ENCODE data around the gene GOLGA7B. TPM values are rescaled to one million over a fixed set of nuclear protein-coding genes. Genes with fewer than 3 reads are reported as not detected.
A peak's percentile ranks its signal among the peaks of the same experiment; 100 is the strongest.

GOLGA7B gene
- total and polyA plus RNA-seq, 9 of the 15 experiments (the other 6 are each of a cell fraction or from before 2014, with no cell fraction given): 0.03 to 0.07 (median 0.04) TPM; not detected in 3

GRCh38 chr10:97822261-97822687 is 27.4 kb upstream of the GOLGA7B start:
- Histone ChIP-seq H4K20me1 (replicated peaks; ENCODE audit: control insufficient read depth, insufficient read depth, low read length) (no peaks in the 10 kb centered on the region), H3K4me1 (replicated peaks in 1 of 2; ENCODE audit: control insufficient read depth in 2 of 2, insufficient read depth in 2 of 2, low read length in 2 of 2) (peaks cover 0 to 6% of the 10 kb centered on the region in 2 experiments; a peak in 2 of 5 replicates), H3K9me3 (replicated peaks; ENCODE audit: control insufficient read depth, insufficient read depth, low read depth, low read length) (no peaks in the 10 kb centered on the region), H3K79me2 (ENCODE audit: control insufficient read depth, insufficient read depth, low read length) (no peaks in the 10 kb centered on the region), H3K9me1 (ENCODE audit: control insufficient read depth, insufficient read depth, low read length) (no peaks in the 10 kb centered on the region), H3K27me3 (ENCODE audit: control insufficient read depth in 2 of 2, insufficient read depth in 2 of 2, low read length in 2 of 2) (peaks cover 0 to 12% of the 10 kb centered on the region in 2 experiments; a peak in 2 of 5 replicates), H3K36me3 (ENCODE audit: control insufficient read depth, insufficient read depth, low read length) (no peaks in the 10 kb centered on the region), H2AFZ (ENCODE audit: low read depth, low read length) (no peak overlapping the region), H3K9ac (ENCODE audit: insufficient read depth in 1 of 2, low read depth in 2 of 2, low read length in 2 of 2) (no peak overlapping the region), H3K4me2 (ENCODE audit: insufficient read depth, low read length) (no peak overlapping the region), H3K4me3 (no peak overlapping the region), H3K27ac (ENCODE audit: extremely low read depth, low read depth, low read length) (no peak overlapping the region)
- DNase-seq (ENCODE audit: extremely low read depth in 1 of 4, low spot score in 3 of 4): no peak
- no TSS peak for BruUV-seq (replicated peaks)
- intact Hi-C loops (cut with micrococcal nuclease) (no loop called here), in situ Hi-C loops (cut with MboI) (no loop called here)
- no peak for ATAC-seq
- CTCF ChIA-PET (ENCODE audit: low intra/inter-chr PET ratio): no interaction called here
- POLR2A ChIA-PET: no interaction called here
- 13% methylated on average over 7 of the region's 10 CpGs for WGBS (ENCODE audit: insufficient coverage, low coverage, missing lambda C conversion rate)
- TF ChIP-seq ZNF780A (CRISPR knock-in tag; IDR thresholded peaks at IDR 0.05): no peak
- no peak for TF ChIP-seq HSF4 (CRISPR knock-in tag; IDR thresholded peaks at IDR 0.05; ENCODE audit: borderline replicate concordance)
- TF ChIP-seq RBM17 (IDR thresholded peaks at IDR 0.05; ENCODE audit: borderline replicate concordance, low read depth, low read length): no peak
- no peak for TF ChIP-seq TCF3 (CRISPR knock-in tag; IDR thresholded peaks at IDR 0.05)
- FAIRE-seq: no peak

DNA sequence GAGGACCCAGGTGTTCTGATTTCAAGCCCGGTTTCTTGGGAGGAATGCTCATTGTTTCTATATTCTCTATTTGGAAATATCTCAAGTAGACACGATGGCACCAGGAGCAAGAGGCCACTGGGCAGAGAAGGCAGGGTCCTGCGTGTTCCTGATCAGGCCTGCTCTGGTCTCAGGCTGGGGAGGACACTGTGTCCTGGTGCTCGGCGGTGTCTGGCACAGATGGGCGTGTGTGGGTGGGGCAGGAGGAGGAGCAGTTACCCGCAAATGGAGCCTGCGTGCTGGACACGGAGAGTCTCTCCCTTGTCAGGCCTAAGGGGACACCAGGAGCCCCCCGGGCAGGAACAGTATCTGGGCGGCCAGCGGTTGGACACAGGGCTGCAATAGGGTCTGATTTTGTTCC is 25.9 kb upstream of the GOLGA7B start:
- WGBS (ENCODE audit: insufficient coverage, low coverage, missing lambda C conversion rate): 10% methylated on average over 12 of the region's 12 CpGs
- no peaks in the 10 kb centered on the region for H3K9me3 ChIP-seq (replicated peaks; ENCODE audit: control insufficient read depth, insufficient read depth, low read depth, low read length)
- H3K4me1 ChIP-seq (replicated peaks in 1 of 2; ENCODE audit: control insufficient read depth in 2 of 2, insufficient read depth in 2 of 2, low read length in 2 of 2): peaks cover 0 to 6% of the 10 kb centered on the region in 2 experiments; a peak in 2 of 5 replicates
- FAIRE-seq: no peak
- no peak overlapping the region for H3K4me3 ChIP-seq
- H3K4me2 ChIP-seq (ENCODE audit: insufficient read depth, low read length): no peak overlapping the region
- 0 out of 3 replicates have a peak, but pooled peaks have one; percentile 29 for ATAC-seq
- H3K27ac ChIP-seq (ENCODE audit: extremely low read depth, low read depth, low read length): no peak overlapping the region
- no peak overlapping the region for H3K9ac ChIP-seq (ENCODE audit: insufficient read depth in 1 of 2, low read depth in 2 of 2, low read length in 2 of 2)
- no TSS peak for BruUV-seq (replicated peaks)
- H3K27me3 ChIP-seq (ENCODE audit: control insufficient read depth in 2 of 2, insufficient read depth in 2 of 2, low read length in 2 of 2): peaks cover 0 to 10% of the 10 kb centered on the region in 2 experiments; a peak in 2 of 5 replicates
- no peaks in the 10 kb centered on the region for H3K36me3 ChIP-seq (ENCODE audit: control insufficient read depth, insufficient read depth, low read length)
- no peaks in the 10 kb centered on the region for H4K20me1 ChIP-seq (replicated peaks; ENCODE audit: control insufficient read depth, insufficient read depth, low read length)
- ChIA-PET POLR2A (no interaction called here), CTCF (ENCODE audit: low intra/inter-chr PET ratio) (interaction anchor here (0.6 kb wide), 1 partner anchor 1839 kb away, joined by 3 read pairs; no protein-coding TSS in a partner anchor)
- no peaks in the 10 kb centered on the region for H3K79me2 ChIP-seq (ENCODE audit: control insufficient read depth, insufficient read depth, low read length)
- H3K9me1 ChIP-seq (ENCODE audit: control insufficient read depth, insufficient read depth, low read length): no peaks in the 10 kb centered on the region
- intact Hi-C loops (cut with micrococcal nuclease): no loop called here
- H2AFZ ChIP-seq (ENCODE audit: low read depth, low read length): no peak overlapping the region
- in situ Hi-C loops (cut with MboI): no loop called here
- DNase-seq (ENCODE audit: extremely low read depth in 1 of 4, low spot score in 3 of 4): no peak
- TF ChIP-seq PCBP2 (IDR thresholded peaks at IDR 0.05; ENCODE audit: low read depth, low read length, poor library complexity, severe bottlenecking): no peak
- no peak for TF ChIP-seq NR0B1 (IDR thresholded peaks at IDR 0.05; ENCODE audit: partially characterized antibody)
- no peak for TF ChIP-seq POLR3G (IDR thresholded peaks at IDR 0.05; ENCODE audit: extremely low read depth, insufficient read length, insufficient replicate concordance)
- TF ChIP-seq NBN (IDR thresholded peaks at IDR 0.05; ENCODE audit: low read depth): no peak
- TF ChIP-seq CCAR2 (IDR thresholded peaks at IDR 0.05; ENCODE audit: low read depth, low read length): no peak
- no peak for TF ChIP-seq ZNF431 (CRISPR knock-in tag; IDR thresholded peaks at IDR 0.05)
- TF ChIP-seq ASH1L (IDR thresholded peaks at IDR 0.05; ENCODE audit: borderline replicate concordance, low read depth, partially characterized antibody): no peak
- no peak for TF ChIP-seq FOXM1 (IDR thresholded peaks at IDR 0.05; ENCODE audit: low read depth)
- no peak for TF ChIP-seq FOXM1 (CRISPR knock-in tag; IDR thresholded peaks at IDR 0.05; ENCODE audit: low read depth)
- no peak for TF ChIP-seq CREB5 (CRISPR knock-in tag; IDR thresholded peaks at IDR 0.05)

Measured in K562 (cell line).